PFSK-1 (cell line): Measurements from ENCODE around the gene CLEC3B.

Experiments used
- FOXP2 ChIP-seq: optimal IDR thresholded peaks from 2 replicates; pipeline ENCODE3; 2011; ENCODE audit warnings: borderline replicate concordance, control low read depth, inconsistent platforms; ENCODE audit not compliant: insufficient read depth; ENCODE audit errors: extremely low read length, extremely low read depth
- POLR2AphosphoS5 ChIP-seq: IDR thresholded peaks from 2 replicates; pipeline ENCODE4 v1.6.1; 2012; ENCODE audit warnings: low read depth, mild to moderate bottlenecking, control low read depth, low read length, moderate library complexity
- REST ChIP-seq, 2 experiments: IDR thresholded peaks; 2 replicates each; pipeline versions ENCODE4 v1.6.1 to v1.8.0; 2011 to 2012; ENCODE audit warnings: low read depth in 2 of 2, low read length in 2 of 2, control low read depth in 1 of 2, inconsistent platforms in 1 of 2, mild to moderate bottlenecking in 1 of 2, moderate library complexity in 1 of 2; ENCODE audit not compliant: insufficient read depth in 1 of 2
- SIN3A ChIP-seq: IDR thresholded peaks from 2 replicates; pipeline ENCODE4 v1.6.1; 2012; ENCODE audit warnings: mild to moderate bottlenecking, low read length, moderate library complexity, borderline replicate concordance; ENCODE audit not compliant: insufficient read depth
- TAF1 ChIP-seq: IDR thresholded peaks from 2 replicates; pipeline ENCODE4 v1.6.1; 2012; ENCODE audit warnings: low read length, control low read depth, borderline replicate concordance; ENCODE audit not compliant: insufficient read depth

The CLEC3B gene

GRCh38 chr3:45084820-45085816 is 59.0 kb downstream of the CLEC3B start:
- no peak for TF ChIP-seq POLR2AphosphoS5
- TF ChIP-seq REST (IDR thresholded peaks at IDR 0.05; ENCODE audit: insufficient read depth in 1 of 2, low read depth in 2 of 2, low read length in 2 of 2): no peak
- no peak for TF ChIP-seq TAF1
- no peak for TF ChIP-seq FOXP2
- no peak for TF ChIP-seq SIN3A
